RKO (cell line): ENCODE data around the gene TVP23B.
"Not testable (repeated sequence)": the region's sequence is repeated elsewhere in the genome, so short reads cannot be mapped to it uniquely, and the experiment has no call there.

Source experiments
- DNase-seq: peaks from one replicate; pipeline ENCODE4 v3.0.0-alpha.2; 2016; ENCODE audit warnings: low spot score

Gene TVP23B

DNA sequence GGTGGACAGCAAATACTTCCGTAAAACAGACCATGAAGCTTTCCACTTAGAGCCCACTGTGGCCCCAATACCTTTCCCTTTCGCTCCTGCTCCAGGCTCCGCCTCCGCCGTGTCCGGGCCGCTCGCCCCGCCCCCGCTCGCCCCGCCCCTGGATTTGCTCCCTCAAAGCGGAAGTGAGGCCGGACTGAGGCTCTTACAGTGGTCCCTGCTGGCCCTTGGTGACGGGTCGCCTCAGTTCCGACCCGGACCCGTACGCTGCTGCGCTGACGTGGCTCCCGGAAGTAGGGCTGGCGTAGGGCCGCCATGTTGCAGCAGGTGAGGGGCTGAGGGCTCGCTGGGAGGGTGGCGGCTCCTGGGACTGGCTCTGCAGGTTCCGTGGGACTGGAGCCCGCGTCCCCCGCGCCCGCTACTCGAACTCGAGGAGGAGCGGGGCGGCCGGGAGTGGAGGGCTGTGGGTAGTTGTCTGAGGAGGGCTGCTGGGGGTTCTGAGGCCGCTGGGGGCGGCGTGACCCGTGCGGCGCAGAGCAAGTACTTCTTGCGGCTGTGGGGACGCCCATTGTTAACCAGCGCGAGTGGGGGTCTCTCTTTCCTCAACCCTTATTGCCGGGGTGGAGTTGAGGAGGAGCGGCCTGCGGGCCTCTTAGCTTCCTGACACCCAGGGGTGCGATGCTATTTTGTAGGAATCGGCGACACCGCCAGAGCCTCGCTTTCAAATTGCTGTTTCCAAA is at the start of gene TVP23B:
TSS of gene TVP23B (plus strand) at position 193 of the 728 bp plus-strand sequence. CDS start at position 304, 111 bp downstream.
- DNase-seq = peak; percentile 96

DNA sequence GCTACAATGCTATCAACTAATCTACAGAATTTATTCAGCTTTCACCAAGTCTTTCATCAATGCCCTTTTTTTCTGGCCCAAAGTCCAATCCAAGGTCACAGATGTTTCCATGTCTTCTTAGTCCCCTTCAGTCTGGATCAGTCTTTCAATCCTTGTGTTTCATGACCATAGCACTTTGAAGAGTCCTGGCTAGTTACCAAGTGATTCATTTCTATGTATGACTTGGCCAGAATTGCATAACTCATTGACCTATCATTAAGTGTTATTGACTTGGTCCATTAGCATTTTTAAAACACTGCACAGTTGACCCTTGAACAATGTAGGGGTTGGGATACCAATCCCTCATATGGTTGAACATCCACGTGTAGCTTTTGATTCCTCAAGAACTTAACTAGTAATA is 48.5 kb upstream of the TVP23B start:
- DNase-seq = not testable (repeated sequence)

DNA sequence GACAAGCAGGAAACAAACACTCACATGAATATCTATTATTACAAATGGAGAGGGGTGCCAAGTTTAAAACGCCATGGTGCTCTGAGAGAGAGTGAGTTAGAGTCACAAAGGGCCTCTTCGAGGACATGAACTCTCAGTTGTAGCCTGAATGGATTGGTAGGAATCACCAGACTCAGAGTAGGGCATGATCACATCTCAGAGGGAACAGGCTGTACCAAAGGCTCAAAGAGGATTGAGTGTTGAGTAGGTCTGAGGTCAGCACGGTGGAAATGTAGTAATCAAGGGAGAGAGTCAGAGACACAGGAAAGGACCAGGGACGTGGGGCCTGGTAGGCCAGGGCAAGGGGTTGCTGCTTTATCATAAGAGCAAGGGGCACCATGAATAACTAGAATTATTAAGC is 47.6 kb upstream of the TVP23B start:
- not testable (repeated sequence) for DNase-seq

DNA sequence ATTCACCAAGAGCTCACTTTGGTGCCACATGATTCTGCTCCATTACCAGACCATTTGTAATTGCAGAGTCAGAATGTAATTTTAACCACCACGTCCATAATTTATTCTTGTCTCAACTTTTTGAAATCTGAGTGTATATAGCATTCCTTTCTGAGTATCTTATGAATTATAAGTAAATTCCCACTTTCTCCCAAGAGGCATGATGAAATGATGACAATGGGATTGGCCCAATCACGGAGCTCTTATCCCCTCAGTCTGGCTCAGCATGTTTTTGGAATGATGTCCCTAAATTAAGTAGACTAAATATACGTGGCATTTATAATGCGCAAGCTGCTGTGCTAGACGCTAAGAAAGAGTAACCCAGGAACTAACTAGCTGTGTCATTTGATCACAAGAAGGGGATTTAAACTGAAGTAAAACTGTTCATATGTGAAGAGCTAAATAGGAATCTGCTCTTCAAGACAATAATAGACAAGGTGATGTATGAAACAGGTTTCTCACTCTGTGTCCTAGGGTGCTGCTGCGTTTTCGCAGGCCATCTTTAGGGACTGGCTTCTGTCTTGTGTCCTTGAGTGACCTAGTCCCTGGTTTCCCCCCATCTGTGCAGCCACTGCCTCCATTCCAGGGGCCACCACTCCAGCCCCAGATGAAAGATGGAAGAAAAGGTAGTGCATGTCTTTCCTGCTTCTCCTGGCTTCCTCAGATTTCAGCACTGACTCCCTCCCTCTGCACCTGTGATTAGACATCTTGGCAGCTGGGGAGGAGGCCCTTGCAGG is 41.2 kb upstream of the TVP23B start:
- DNase-seq = not testable (repeated sequence)

DNA sequence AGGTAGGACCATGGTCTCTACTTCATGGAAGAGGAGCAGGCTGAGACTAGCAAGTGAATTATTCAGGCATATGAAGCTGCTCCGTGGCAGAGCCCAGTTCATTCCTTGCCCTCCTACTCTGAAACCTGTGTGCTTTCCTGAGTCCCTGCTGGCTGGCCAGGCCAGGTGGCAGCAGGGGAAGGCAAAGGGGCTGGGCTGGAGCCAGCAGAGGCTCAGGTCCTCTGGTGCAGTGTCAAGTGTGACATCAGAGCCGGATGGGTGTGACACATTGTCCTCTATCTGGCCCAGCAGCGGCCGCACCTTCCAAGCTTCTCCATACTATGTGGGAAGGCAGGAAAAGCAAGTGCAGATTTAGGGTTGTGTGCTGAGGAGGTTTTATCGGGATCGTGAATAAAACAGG is 39.8 kb upstream of the TVP23B start:
- not testable (repeated sequence) for DNase-seq

DNA sequence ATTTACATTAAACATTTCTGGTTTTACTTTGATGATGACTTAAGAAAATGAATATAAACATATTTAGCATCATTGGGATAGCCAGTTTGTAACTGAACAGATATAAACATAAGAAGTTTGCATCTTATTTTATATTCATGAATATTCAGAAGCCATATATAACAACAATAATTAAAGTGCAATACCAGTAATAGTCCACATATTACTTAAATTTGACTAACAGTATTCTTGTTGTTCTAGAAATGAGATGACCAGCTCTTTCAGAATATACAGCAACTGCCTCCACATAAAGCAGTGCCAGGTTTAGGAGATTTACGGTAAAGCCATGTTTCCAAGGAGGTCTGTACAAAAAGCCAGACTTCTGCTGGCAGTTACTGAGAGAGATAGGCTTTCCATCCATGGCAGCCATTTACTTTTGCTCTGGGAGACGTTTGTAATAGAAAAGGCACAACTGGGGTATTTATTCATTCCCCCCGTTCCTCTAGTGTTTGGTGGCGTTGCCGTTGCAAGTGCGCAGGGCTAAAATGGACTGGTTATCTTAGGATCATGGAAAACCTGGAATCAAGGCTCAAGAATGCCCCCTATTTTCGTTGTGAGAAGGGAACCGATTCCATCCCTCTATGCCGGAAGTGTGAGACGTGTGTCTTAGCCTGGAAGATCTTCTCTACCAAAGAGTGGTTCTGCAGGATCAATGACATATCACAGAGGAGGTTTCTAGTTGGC is 37.1 kb upstream of the TVP23B start, which contains the start of gene FBXW10:
TSS of gene FBXW10 (plus strand) at position 356 of the 723 bp plus-strand sequence. CDS start at position 547, 191 bp downstream.
- not testable (repeated sequence) for DNase-seq

DNA sequence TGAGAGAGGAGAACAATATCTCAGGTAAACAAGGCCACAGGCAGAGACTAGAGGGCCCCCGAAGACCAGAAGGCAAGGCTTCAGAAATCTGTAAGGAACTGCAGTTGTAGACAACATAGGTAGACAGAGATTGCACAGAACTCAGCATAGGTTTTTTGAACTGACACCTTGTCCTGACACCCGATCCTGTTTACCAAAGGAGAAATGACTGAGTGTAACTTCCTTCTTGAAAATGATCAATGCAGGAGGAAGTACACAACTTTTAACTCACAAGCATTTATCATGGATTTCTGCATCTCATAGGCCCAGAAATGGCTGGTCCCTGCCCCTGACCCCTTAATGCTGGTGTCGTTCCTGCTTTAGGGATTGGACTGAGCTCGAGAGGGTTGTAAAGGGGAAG is 36.3 kb upstream of the TVP23B start:
- DNase-seq = not testable (repeated sequence)

DNA sequence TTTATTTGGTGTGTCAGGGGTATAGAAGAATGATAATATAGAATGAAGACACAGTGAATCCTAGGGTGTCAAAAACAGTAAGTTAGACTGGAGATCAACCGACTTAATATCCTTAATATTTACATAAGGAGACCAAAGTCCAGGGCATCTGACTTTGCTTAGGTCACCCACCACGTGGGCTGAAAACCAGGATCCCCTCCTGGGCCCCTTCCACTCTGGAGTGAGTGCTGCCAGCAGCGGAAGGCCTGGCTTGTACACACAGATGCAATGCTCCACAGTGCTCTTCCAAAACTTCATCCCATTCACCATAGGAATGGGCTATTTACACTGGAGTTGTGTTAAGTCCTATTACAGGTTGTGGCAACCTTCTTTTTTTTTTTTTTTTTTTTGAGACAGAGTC is 34.4 kb upstream of the TVP23B start:
- not testable (repeated sequence) for DNase-seq

DNA sequence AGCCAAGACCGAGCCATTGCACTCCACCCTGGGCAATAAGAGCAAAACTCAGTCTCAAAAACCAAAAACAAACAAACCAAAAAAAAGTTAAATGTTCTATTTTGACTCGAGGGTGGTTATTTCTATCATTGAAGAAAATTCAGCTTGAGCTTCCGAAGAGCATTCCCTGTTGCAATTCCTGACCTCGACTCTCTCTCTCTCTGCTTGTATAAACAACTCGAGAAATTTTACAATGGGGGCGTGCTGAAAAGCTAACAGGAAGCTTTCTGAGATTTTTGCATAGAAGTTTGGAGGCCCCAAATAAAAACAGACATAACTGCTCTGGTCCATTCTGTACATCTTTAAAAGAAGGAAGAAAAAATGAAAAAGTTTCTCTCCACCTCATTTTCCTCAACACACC is 33.5 kb upstream of the TVP23B start:
- not testable (repeated sequence) for DNase-seq

DNA sequence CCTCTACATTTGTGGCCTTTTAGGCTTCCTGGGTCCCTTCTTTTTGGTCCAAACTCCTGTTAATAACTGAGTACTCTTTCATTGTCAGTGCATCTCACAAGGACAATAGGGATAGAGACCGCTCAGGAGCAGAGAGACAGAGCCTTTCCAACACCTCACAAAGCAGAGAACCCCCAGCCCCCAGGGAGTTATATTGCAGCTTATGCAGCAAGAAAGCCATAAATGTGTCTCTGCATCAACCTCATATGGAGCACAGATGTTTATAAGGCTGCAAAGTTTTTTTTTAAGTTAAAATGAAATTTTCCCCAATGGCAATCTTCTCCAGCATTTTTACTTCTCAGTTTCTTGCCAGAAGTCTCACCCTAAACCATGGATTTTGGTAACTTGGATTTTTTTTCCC is 30.7 kb upstream of the TVP23B start:
- DNase-seq = not testable (repeated sequence)

DNA sequence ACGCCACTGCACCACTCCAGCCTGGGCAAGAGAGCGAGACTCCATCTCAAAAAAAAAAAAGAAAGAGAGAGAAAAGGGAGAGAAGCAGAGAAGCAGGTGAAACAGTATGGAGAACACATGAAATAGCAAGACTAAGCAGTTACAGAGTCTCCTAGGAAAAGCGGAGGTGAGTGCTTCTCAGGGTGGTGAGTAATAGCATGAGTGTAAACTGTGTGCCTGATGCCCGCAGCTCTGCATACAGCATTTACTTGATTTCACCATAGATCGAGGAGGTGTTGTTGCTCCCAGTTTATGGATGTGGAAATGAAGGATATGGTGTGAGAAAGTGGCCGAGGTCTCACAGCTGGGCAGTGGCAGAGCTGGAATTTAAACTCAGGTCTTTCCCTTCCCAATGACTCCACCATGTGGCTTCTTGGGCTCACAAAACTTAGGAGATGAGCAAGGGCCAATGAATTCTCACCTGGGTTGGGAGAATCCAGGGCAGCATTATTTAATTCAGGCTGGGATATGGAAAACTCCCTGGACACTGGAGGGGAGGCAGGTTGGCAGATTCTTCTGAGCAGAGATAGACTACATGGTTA is 27.1 kb upstream of the TVP23B start:
- DNase-seq = peak; percentile 38

DNA sequence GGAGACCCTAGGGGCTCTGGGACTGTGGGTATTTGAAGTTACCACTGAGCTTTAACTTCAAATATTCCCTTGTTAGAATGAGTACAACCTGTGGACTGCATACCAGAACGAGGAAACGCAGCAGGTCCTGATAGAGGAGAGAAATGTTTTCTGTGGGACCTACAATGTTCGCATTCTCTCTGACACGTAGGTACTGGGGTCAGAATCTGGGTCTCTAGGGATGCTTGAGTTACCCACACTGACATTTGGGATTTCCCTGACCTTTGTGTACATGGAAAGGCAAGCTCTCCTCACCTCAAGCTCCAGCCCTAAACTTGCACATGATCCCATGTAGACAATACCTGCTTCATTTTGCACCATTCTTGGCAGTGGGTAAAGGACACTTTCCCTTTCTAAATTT is 25.0 kb upstream of the TVP23B start:
- not testable (repeated sequence) for DNase-seq

DNA sequence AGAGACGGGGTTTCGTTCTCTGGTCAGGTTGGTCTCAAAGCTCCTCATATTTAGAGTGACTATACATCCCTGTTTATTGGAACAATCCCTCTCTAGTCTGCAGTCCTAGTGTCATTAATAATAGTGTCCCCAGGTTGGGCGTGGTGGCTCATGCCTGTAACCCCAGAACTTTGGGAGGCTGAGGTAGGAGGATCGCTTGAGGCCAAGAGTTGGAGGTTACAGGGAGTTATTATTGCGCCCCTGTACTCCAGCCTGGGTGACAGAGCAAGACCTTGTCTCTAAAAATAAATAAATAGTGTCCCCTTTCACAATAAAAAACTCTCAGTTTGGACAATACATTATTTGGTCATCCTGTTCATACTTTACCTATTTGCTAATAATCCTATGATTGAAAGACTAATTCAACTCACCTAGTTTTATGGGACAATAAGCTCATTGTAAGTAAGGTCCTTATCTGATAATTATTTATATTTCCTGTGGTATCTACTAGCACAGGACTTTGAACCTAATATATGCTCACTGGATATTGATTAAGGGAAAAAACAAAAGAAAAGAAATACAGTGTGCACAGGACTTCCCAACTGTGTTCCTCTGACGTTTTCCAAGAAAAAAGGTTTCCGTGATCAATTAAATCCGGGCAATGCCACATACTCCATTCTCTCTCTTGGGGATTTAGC is 23.5 kb upstream of the TVP23B start:
- not testable (repeated sequence) for DNase-seq

DNA sequence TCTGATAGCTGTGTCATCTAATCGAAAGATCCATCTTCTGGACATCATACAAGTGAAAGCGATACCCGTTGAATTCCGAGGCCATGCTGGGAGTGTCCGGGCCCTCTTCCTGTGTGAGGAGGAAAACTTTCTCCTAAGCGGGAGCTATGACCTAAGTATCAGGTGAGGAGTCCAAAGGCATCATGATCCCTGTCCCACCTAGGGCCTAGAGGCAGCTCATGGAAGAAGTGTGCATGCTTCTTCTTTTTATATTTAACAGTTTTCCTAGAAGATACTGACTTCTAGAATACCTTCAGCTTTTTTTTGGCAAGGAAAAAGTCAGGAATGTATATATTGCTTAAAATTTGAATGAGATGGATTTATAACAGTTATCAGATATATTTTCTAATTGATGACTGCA is 22.6 kb upstream of the TVP23B start:
- DNase-seq = not testable (repeated sequence)

DNA sequence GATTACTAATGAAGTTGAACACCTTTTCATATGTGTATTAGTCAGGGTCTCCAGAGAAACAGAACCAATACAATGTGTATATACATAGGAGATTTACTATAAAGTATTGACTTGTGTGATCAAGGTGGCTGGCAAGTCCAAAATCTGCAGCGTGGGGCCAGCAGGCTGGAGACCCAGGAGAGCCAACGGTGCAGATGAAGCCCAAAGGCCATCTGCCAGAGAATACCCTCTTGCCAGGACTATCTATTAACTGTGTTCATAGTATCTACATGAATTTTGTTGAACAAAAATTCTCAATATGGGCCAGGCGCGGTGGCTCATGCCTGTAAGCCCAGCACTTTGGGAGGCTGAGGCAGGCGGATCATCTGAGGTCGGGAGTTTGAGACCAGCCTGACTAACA is 20.8 kb upstream of the TVP23B start:
- not testable (repeated sequence) for DNase-seq

DNA sequence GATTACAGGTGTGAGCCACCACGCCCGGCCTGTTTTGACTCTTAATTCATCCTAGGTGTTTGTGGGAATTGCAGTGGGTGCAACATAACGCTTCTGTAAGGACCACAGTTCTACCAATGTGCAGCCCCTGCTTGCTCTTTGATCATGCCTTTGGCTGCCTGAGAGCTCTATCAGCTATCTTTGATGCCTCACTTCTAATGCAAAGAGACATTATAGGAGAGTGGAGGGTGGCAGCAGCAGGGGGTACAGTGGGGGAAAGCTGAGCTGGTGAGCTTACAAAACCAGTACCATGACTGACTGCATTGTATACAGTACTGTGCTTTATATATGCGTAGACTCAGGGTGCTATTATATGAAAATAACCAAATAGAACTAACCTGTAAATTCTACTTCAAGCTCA is 10.4 kb upstream of the TVP23B start:
- DNase-seq = not testable (repeated sequence)

DNA sequence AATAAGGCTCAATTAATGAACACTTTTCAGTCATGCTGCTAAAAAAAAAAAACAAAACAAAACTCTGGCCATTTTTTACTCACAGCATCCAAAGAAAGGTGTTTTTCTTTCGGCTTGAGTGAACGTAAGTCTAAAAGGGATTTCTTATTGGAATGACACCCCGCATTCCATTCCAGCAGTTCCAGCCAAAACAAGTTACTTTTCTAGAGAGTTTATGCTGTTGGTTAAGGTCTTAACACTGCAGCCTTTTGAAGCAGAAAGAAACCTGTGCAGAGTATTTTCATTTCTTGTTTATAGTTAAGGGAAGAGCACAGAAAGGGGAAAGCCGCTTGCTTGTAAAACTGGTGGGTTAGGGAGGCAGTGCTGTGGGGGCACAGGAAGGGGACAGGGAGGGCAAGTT is 9.9 kb upstream of the TVP23B start:
- DNase-seq = not testable (repeated sequence)

DNA sequence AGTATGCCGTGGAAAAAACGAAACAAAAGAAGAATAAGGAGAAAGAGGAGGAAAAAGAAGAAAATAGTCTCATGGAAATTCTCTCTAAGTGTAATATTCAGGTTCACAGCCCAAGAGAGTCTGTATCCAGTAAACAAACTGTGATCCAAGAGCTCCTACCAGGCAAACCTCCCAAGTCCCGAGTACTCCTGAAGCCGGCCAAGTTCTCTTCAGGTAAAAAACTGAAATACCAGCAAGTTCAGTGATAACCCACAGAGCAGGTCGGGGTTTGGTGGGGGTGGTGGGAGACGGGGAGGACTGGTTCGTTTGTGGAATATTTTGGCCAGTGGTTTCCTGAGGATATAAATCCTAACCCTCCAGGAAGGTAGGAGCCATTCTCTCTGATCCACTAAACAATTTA is 8.5 kb upstream of the TVP23B start:
- DNase-seq = no peak

DNA sequence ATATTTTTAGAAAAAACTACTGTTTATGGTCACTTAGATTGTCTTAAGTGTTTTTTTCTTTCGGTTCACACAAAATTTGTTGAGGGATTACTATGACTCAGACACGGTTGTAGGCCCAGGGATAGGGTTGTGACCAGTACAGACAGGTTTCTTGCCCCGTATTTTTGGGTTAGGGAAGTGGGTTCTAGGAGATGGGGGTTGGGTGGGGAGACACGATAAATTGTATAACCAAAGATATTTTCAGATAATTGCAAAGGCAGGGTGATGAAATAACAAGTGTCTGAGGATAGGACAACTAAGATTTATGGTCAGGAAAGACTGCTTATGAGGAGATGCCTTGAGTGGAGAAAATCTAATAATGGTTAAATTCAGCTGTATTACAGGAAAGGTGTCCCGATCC is 822 bp downstream of the TVP23B start:
- not testable (repeated sequence) for DNase-seq

DNA sequence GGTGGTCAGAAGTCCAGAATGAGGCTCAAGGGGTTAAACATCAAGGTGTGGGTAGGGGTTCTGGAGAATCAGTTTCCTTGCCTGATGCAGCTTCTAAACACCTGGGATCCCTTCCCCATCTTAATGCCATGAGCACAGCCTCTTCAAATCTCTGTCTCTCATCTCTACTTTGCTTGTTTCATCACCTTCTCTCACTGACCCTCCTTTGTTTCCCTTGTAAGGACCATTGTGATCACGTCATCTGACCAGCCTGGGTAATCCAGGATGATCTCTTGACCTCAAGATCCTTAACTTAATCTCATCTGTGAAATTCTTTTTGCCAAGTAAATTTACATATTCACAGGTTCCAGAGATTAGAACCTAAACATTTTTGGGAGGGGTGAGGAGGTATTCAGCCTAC is 5.0 kb downstream of the TVP23B start:
- DNase-seq = not testable (repeated sequence)

DNA sequence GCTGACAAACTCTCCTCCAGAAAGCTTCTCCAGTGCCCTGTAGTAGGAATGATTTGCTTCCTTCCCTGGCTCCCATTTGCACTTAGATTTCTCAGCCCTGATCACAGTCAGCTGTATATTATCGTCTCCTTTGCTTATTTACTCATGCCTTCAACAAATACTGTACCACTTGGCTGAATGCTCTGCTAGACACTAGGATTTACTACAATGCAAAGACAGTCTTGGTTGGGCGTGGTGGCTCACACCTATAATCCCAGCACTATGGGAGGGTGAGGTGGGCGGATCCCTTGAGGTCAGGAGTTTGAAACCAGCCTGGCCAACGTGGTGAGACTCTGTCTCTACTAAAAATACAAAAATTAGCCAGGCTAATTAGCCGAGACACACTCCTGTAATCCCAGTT is 5.9 kb downstream of the TVP23B start:
- not testable (repeated sequence) for DNase-seq
